ENCODE results near the gene TMPRSS11F.

The TMPRSS11F gene

DNA sequence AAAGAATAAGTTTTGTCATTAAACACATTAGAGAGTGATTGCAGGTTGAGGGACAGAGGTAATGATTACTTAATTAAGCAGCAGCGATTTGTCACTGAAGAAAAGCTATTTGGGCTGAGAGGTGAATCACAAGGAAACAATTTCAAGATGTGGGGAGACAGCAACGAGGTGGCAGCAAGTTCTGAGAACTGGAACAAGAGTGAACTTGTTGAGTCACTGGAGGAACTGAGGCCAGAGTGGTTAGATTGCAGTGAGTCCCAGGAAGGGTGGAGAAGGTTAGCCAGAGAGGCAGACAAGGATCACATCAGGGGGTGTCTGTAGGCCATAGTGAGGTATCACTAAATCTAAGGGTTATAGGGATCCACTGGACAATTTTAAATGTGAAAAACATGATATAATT, 108.5 kb downstream of the TMPRSS11F start:
- no peak for TF ChIP-seq Cebpa-rat (IDR thresholded peaks at IDR 0.05)
- Histone ChIP-seq H3K27ac (no peak overlapping the region), H4K20me1 (no peaks in the 10 kb centered on the region), H3K4me3 (no peak overlapping the region), H3K9ac (no peak overlapping the region), H3K36me3 (no peaks in the 10 kb centered on the region), H3K4me2 (no peak overlapping the region), H3K9me3 (replicated peaks in 1 of 11) (no peaks in the 10 kb centered on the region), H3K27me3 (no peaks in the 10 kb centered on the region), H3K4me1 (no peaks in the 10 kb centered on the region)

DNA sequence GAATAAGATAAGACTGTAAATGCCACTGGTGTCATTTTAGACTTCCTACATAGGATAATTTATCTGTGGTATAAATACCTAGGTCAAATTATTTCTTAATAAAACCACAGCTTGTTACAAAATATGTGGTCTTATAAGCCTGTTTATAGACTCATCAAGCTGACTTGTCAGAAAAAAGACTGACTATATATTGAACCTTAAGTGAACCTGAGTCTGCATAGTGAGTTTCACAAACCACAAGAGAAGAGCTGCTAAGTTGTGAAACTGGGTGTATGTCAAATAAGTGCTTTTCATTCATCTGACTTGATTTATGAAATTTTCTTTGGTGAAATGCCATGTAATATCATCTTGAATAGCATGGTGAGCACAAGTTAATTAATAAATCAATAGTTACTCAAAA, 118.0 kb downstream of the TMPRSS11F start:
- no peak for TF ChIP-seq Cebpa-rat (IDR thresholded peaks at IDR 0.05)
- no peaks in the 10 kb centered on the region for H3K27me3 ChIP-seq
- no peaks in the 10 kb centered on the region for H3K36me3 ChIP-seq
- H3K9ac ChIP-seq = no peak overlapping the region
- H3K4me2 ChIP-seq = no peak overlapping the region
- H3K4me3 ChIP-seq = no peak overlapping the region
- H3K4me1 ChIP-seq = peaks cover 0 to 8% (median 0%) of the 10 kb centered on the region in 10 experiments; a peak in 3 of 20 replicates
- no peak overlapping the region for H3K27ac ChIP-seq
- H3K9me3 ChIP-seq (replicated peaks in 1 of 11) = peaks cover 0 to 19% (median 13%) of the 10 kb centered on the region in 11 experiments; a peak in 15 of 22 replicates
- no peaks in the 10 kb centered on the region for H4K20me1 ChIP-seq

All from BLaER1 treated with 17β-estradiol and CSF1 and Interleukin-3, amounts not matched to agents 10 nM and 100 nM (cell line).